ENCODE data around the gene DCDC1.

- no peak for TF ChIP-seq CTCF (IDR thresholded peaks at IDR 0.05 in 2 of 3, conservative IDR thresholded peaks at IDR 0.05 in 1 of 3; ENCODE audit: borderline replicate concordance in 1 of 3, insufficient read depth in 1 of 3, low read depth in 2 of 3, low read length in 2 of 3)
- no peak for TF ChIP-seq REST (IDR thresholded peaks at IDR 0.05; ENCODE audit: low read depth)
- TF ChIP-seq EGR1 (IDR thresholded peaks at IDR 0.05; ENCODE audit: low read depth), result no peak
Observed at GRCh38 chr11:31328697-31329096, 40.8 kb downstream of the DCDC1 start.

All from HCT116 (cell line).